Measurements from ENCODE around the gene GATA3. TPM values are rescaled to one million over a fixed set of nuclear protein-coding genes. Genes with fewer than 3 reads are reported as not detected.
A peak's percentile ranks its signal among the peaks of the same experiment; 100 is the strongest.

GATA3 gene
- total RNA-seq, 1 donor from 2014 or later = 0.69 TPM

DNA sequence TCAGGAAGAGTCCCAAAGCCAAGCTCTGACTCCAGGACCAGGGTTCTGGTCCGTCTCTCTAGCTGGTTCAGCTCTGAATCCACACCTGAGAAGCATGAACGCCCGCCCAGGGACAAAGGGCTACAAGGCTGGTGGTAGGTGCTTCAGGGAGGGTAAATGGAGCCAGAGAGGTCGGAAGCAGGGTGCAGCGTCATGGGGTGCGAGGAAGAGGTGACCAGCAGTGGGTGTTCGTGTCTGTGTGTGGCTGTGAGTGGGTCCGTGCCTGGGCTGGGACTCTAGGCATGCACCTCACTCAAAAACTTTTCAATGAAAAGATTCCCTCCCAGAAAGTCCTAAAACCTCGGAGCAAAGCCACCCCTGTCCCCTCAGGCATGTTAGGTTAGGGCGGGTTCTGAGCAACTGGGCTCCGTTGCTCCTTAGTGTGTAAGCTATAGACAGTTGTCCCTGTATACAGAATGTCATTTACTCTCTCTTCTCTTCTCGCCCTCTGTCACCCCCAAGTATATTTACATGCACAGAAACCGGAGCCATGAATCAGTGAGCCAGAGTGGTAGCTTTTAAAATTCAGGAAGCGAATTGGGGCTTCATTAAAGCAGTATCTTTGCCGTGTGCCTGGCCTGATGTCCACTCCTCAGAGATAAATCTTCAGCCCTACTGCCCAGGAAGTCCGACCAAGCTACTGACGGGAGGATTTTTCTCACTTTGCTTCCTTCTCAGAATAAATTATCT, 12.3 kb upstream of the GATA3 start:
- Mint-ChIP-seq H3K9me3 (ENCODE audit: unreplicated experiment) (peaks cover 16% of the 10 kb centered on the region), H3K27me3 (ENCODE audit: unreplicated experiment) (peaks cover 66% of the 10 kb centered on the region), H3K4me3 (ENCODE audit: unreplicated experiment) (no peak overlapping the region), H3K27ac (ENCODE audit: unreplicated experiment) (no peak overlapping the region), H3K4me1 (ENCODE audit: low read depth, unreplicated experiment) (peaks cover 9% of the 10 kb centered on the region), H3K36me3 (ENCODE audit: unreplicated experiment) (no peaks in the 10 kb centered on the region)
- DNase-seq = no peak
- TF ChIP-seq, protein P1, sequence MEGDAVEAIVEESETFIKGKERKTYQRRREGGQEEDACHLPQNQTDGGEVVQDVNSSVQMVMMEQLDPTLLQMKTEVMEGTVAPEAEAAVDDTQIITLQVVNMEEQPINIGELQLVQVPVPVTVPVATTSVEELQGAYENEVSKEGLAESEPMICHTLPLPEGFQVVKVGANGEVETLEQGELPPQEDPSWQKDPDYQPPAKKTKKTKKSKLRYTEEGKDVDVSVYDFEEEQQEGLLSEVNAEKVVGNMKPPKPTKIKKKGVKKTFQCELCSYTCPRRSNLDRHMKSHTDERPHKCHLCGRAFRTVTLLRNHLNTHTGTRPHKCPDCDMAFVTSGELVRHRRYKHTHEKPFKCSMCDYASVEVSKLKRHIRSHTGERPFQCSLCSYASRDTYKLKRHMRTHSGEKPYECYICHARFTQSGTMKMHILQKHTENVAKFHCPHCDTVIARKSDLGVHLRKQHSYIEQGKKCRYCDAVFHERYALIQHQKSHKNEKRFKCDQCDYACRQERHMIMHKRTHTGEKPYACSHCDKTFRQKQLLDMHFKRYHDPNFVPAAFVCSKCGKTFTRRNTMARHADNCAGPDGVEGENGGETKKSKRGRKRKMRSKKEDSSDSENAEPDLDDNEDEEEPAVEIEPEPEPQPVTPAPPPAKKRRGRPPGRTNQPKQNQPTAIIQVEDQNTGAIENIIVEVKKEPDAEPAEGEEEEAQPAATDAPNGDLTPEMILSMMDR (IDR thresholded peaks at IDR 0.05; ENCODE audit: partially characterized antibody, unreplicated experiment) = no peak

DNA sequence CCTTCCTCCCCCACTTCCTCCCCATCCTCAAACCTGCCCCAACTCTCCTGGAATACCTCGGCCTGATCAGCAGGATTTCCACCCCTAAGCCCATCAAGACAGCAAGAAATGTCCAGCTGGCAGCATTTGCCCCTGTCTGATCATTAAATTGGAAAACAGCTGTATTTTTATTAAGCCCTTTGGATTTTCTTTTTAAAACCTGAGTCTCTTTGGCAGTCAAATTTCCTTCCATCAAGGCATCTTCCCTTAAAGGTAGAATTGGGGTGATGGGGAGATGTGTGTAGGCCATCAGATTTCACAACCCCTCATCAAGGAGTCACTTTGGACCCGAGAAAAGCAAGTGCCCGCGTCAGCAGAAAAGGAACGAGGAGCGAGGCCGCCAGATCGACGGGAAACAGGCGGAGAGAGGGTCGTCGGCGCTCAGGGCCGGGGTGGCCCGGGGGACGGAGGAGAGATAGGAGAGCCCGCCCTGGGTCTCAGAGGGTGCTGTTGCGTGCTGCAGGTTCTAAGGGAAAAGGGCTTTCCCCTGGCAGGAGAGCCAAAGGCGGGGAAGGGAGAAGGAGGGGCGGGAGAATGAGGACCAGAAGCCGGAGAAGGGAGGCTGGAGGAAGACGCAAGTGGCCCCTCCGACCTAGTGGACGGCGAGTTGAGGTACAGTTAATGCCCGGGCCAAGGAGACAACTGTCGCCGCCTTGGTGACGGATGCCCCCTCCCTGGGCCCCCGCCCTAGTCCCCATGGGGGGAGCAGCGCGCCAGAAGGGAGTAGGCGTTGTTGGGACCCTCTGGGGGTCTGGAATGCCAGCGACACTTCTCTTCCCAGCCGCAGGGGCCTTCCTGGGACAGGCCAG, 11.5 kb upstream of the GATA3 start:
- Mint-ChIP-seq H3K4me3 (ENCODE audit: unreplicated experiment) (no peak overlapping the region), H3K27ac (ENCODE audit: unreplicated experiment) (no peak overlapping the region), H3K9me3 (ENCODE audit: unreplicated experiment) (peaks cover 15% of the 10 kb centered on the region), H3K36me3 (ENCODE audit: unreplicated experiment) (no peaks in the 10 kb centered on the region), H3K27me3 (ENCODE audit: unreplicated experiment) (peaks cover 70% of the 10 kb centered on the region), H3K4me1 (ENCODE audit: low read depth, unreplicated experiment) (peaks cover 9% of the 10 kb centered on the region)
- TF ChIP-seq, protein P1 (IDR thresholded peaks at IDR 0.05; ENCODE audit: partially characterized antibody, unreplicated experiment) = no peak
- no peak for DNase-seq

DNA sequence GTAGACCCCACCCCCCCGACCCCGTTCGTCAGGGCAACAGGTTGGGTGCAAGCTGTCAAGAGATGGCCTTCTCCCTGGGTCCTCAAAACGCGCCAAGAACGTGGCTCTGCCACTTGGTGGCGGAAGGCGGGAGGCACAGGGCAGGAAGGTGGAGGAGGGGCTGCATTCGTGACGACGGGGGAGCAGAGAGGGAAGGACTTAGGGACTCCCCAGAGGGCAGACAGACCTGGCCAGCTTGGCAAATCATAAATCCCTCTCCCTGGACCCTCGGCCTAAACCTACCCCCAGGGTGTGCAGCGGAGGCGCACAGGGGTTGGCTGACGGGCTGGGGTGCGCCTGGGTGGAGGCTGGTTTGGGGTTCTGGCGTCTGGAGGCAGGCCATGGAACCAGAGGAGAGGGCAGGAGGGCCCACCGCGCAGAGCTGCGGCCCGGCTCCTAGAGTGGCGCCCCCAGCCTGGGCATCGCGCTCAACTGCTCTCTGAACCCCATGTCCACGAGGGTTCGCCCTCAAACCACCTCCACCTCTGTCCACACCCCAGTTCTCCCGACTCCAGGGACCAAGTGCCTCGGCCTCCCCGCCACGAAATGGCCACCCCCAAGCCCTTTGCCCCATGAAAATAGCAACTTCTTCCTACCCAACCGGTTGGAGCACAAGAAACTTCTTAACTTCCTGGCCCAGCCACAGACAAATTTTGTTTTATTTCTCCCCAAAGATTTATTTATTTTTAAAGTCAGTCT, 10.8 kb upstream of the GATA3 start:
- H3K27ac Mint-ChIP-seq (ENCODE audit: unreplicated experiment) = no peak overlapping the region
- peaks cover 9% of the 10 kb centered on the region for H3K9me3 Mint-ChIP-seq (ENCODE audit: unreplicated experiment)
- TF ChIP-seq, protein P1 (IDR thresholded peaks at IDR 0.05; ENCODE audit: partially characterized antibody, unreplicated experiment) = no peak
- peak overlapping the region; percentile 20 for H3K4me3 Mint-ChIP-seq (ENCODE audit: unreplicated experiment)
- no peak for DNase-seq
- no peaks in the 10 kb centered on the region for H3K36me3 Mint-ChIP-seq (ENCODE audit: unreplicated experiment)
- peaks cover 9% of the 10 kb centered on the region for H3K4me1 Mint-ChIP-seq (ENCODE audit: low read depth, unreplicated experiment)
- H3K27me3 Mint-ChIP-seq (ENCODE audit: unreplicated experiment) = peaks cover 65% of the 10 kb centered on the region

DNA sequence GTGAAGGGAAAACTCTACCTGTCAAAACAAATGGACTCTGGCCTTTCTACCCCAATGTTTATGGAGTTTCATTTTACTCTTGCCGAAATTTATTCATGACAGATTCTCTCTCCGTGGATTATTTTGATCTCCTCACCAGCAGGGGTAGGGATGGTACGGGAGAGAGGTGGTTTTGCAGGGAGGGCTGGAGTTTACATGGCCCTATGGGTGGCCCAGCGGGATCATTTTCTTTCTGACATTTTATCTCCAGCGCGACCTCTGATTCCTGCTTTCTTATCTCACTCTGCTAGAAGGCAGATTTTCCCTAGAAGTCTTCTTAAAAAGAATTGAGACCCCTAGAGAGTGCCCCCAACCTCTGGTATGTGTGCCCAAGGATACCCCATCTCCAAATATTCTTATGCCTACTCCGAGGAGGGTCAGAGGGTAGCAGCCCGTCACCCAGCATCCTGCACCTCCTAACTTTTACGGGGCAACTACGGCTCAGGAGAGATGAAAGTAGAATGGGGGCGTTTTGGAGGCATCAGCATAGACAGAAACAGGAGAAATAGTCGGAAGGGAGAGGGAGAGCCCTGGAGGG, 10.1 kb upstream of the GATA3 start:
- TF ChIP-seq, protein P1 (IDR thresholded peaks at IDR 0.05; ENCODE audit: partially characterized antibody, unreplicated experiment) = no peak
- DNase-seq = no peak
- Mint-ChIP-seq H3K4me3 (ENCODE audit: unreplicated experiment) (peak overlapping the region; percentile 72), H3K4me1 (ENCODE audit: low read depth, unreplicated experiment) (peaks cover 10% of the 10 kb centered on the region), H3K9me3 (ENCODE audit: unreplicated experiment) (peaks cover 9% of the 10 kb centered on the region), H3K27ac (ENCODE audit: unreplicated experiment) (no peak overlapping the region), H3K27me3 (ENCODE audit: unreplicated experiment) (peaks cover 66% of the 10 kb centered on the region), H3K36me3 (ENCODE audit: unreplicated experiment) (no peaks in the 10 kb centered on the region)
